ENCODE results near the gene AMER3.

AMER3 gene

GRCh38 chr2:130778781-130779180 is 23.4 kb downstream of the AMER3 start:
- no peak for DNase-seq (ENCODE audit: low spot score)

- no peak for DNase-seq (ENCODE audit: low spot score)
Measured at GRCh38 chr2:130785466-130786055, 30.2 kb downstream of the AMER3 start.

- no peak for DNase-seq (ENCODE audit: low spot score)
Measured at GRCh38 chr2:130786076-130786475, 30.7 kb downstream of the AMER3 start.

DNA sequence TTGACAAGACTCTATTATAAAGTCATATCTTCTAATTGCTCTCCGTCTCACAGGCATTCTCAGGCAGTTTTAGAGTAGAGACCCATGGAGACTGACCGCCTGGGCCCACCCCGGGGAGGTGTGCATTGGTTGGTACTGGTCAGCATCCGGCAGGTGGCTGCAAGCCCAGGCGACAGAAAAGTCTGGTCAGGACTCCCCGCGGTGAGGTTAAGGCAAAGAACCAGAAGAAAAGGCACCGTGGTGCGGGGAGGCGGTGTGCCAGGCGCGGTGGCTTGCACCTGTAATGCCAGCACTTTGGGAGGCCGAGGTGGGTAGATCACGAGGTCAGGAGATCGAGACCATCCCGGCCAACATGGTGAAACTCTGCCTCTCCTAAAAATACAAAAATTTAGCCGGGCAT is 32.5 kb downstream of the AMER3 start:
- no peak for DNase-seq (ENCODE audit: low spot score)

GRCh38 chr2:130790312-130790711 is 35.0 kb downstream of the AMER3 start:
- no peak for DNase-seq (ENCODE audit: low spot score)

DNA sequence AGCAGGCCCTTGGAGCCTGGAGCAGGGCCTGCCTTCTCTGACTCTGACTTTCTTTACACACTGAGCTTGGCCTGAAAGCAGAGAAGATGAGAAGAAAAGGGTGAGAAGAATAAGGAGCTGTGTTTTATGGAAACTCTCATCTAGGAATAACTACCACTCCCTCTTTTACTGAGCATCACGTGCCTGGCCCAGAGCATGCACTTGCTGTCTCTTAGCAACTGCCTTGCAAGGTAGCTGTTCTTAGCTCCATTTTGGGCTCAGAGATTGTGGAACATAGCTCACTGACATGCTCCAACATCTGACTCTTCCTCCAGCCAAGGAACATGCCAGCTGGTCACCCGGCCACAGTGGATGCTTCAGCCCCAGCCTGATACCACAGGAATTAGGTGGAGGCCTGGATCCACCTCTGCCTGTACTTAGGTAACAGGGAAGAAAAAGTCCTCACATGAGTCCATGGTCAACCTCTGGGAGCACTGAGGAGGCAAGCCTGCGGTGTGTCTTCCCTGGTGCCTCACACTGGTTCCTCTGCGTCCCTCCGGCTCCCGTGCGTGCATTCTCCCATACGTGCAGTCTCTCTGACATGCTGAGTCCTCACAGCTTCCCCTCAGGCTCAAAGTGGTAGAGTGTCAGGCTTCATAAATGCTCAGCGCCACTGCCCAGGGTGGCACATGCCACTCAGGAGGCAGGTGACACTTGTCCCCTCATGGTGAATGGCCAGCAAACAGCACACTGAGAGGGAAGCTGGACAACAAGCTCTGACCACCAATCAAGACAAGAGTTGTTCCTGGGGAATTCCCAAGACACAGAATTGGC is 35.7 kb downstream of the AMER3 start:
- no peak for DNase-seq (ENCODE audit: low spot score)

DNA sequence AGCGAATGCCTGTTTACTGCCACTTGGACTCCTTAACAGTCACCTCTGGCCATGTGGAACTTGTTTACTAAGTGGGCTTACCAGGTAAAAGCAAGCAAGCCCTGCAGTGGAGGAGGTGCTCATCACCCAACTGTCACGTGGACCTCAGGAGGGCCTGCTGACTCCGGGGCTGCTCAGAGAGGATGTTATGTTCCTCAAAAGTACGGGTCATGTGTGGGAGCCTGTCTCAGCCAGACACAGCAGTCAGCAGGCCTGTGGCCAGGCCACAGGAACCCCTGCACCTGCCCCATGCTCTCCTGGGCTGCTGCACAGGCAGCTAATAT is 36.2 kb downstream of the AMER3 start:
- no peak for DNase-seq (ENCODE audit: low spot score)

DNA sequence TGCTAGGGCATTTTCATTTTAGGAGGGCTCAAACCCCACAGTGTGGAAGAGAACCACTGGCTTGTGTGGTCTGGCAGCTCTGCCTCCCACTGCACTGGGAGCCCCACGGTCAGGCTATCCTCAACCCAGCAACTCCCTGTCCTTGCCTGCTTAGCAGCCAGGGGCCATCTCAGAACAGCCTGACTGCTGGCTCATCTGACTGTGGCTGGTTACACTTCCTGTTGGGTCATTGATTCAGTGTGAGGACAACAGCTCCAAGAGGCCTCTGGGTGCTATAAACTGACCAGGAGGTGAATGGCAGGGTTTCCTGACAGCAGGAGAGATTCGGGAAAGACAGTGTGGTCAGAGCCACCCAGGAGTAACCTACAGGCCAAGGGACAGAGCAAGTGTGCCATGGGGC is 40.1 kb downstream of the AMER3 start:
- no peak for DNase-seq (ENCODE audit: low spot score)

- DNase-seq (ENCODE audit: low spot score): no peak
Measured at GRCh38 chr2:130796290-130796689, 41.0 kb downstream of the AMER3 start.

GRCh38 chr2:130797493-130798435 is 42.4 kb downstream of the AMER3 start:
- peak; percentile 89 for DNase-seq (ENCODE audit: low spot score)

- peak; percentile 43 for DNase-seq (ENCODE audit: low spot score)
Measured at GRCh38 chr2:130798472-130799218, 43.3 kb downstream of the AMER3 start.

DNA sequence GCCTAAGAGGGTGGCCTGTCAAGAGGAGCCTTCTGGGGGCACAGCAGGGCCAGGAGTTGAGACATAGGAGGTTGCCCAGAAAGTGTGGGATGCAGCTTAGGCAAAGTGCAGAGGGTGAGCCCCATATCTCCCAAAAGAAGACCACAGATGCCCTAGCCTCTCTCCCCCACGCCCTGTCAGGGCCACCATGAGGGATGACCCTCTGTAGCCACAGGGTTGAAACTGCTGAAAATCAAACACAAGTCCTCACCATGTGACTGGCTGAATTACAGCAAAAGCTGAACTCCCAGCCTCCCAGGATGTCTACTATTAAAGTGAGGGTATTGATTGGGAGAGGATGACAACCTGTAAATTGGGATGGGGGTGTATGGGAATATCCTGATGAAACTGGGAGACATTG is 44.0 kb downstream of the AMER3 start:
- DNase-seq (ENCODE audit: low spot score): no peak

DNA sequence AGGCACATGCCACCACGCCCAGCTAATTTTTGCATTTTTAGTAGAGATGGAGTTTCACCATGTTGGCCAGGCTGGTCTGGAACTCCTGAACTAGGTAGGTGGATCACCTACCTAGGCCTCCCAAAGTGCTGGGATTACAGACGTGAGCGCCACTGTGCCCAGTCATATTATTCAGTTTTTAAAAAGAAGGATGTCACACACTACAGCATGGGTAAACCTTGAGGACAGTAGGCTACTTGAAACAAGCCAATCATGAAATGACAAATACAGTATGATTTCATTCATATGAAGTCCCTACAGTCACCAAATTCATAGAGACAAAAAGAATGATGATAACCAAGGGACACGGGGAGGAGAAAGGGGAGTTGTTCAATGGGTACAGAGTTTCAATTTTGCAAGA is 50.3 kb downstream of the AMER3 start:
- DNase-seq (ENCODE audit: low spot score): no peak

DNA sequence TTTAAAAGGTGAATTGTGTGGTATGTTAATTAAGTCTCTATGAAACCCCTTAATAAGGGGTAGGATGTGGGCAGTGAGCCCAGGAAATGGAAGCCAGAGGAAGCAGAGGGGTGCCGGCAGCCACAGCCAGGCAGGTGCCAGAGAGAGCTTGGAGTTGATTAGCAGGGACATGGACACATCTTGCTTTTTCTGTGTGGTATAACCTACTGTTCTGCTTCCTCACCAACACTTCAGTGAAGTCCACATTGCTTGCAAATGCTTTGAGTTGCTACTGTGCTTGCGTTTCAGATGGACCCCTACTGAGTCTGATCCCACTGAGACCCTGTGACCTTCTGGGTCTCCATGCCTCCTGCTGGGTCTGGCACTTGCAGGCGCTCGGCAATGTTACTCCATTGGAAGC is 51.0 kb downstream of the AMER3 start:
- no peak for DNase-seq (ENCODE audit: low spot score)

DNA sequence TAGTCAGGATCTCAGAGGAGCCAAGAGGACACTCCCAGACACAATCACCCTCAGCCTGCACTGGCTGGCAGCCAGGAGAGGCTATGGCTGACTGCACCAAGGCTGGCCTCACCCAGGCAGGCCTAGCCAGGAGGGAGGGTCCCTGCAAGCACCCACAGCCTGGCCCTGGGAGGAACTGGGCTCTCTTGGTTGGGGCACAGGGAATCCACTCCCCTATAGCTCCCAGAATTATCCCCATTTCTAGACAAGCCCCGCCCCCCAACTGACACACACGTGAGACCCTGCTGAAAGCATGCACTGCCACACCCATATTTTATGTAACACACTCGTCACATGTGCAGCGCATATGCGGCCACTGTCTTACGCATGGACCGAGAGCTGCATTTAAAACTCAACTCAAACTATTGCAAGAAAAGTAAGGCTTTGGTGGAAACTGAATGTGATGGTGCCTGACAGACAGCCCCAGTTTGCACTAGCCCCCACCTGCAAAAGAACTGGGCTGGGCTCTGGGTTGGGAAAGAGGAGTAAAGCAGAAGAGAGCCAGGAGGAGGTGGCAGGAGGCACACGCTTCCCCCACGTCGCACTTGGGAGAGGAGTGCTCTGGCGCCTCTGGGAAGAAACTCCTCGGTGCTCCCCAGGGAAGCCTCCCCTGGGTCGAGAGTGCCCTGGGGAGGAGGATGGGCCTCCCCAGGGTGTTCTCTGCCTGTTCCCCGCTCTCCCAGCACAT is 52.5 kb downstream of the AMER3 start:
- no peak for DNase-seq (ENCODE audit: low spot score)

GRCh38 chr2:130808482-130809268 is 53.3 kb downstream of the AMER3 start:
- DNase-seq (ENCODE audit: low spot score): no peak

DNA sequence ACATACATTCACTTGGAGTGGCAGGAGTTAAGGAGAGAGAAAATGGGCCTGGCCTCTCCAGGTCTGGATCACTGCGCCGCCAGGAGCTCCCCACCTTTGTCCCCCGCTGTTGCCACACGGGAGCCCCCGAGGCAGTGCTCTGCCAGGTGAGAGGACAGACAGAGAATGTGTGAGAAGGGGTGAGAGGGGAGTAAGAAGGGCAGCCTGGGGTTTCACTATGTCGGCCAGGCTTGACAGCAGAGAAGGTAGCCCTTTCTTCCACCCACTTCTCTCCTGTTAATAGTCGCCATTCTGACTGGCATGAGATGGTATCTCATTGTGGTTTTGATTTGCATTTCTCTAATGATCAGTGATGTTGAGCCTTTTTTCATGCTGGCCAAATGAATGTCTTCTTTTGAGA is 55.1 kb downstream of the AMER3 start:
- DNase-seq (ENCODE audit: low spot score): no peak

GRCh38 chr2:130813722-130814121 is 58.4 kb downstream of the AMER3 start:
- DNase-seq (ENCODE audit: low spot score): no peak

DNA sequence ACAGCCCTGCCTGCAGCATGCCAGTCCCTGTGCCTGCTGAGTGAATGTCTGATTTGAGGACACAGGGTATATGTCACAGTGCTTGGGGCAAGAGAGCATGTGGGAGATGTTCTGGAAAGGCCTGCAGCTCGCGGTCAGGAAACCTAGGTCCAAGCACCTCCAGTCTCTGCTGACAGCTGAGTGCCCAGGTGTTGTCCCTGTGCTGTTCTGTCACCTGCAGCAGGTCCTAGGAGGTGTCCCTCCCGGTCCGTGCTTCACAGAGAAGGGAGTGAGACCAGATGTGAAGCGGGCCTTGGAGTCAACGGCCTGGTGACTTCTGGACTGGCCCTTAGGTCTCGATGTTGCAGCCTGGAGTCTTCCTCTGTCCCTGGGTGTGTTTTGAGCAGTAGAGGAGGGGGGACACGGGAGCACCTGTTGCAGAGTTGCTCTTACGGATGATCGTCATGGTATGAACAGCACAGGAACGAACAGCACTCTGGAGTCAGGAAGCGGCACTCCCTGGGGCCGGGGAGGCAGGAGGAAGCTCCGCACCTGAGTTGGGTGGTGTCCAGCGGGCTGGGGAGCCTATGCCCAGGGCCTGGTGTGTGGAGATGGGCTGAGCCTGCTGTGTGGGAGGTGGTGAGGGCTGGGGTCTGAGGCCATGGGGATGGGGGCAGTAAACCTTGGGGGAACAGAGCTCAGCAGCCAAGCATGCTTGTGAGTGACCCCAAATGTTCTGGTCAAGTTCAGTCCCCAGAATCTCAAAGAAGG is 59.8 kb downstream of the AMER3 start:
- no peak for DNase-seq (ENCODE audit: low spot score)

Measured in globus pallidus (tissue), 1 donor.